ENCODE measurements around the gene ABCG2. TPM values are rescaled to one million over a fixed set of nuclear protein-coding genes. Genes with fewer than 3 reads are reported as not detected.
A peak's percentile ranks its signal among the peaks of the same experiment; 100 is the strongest.

Gene ABCG2
- total RNA-seq, 2 experiments from 2014 or later: 0.35 to 0.55 TPM

DNA sequence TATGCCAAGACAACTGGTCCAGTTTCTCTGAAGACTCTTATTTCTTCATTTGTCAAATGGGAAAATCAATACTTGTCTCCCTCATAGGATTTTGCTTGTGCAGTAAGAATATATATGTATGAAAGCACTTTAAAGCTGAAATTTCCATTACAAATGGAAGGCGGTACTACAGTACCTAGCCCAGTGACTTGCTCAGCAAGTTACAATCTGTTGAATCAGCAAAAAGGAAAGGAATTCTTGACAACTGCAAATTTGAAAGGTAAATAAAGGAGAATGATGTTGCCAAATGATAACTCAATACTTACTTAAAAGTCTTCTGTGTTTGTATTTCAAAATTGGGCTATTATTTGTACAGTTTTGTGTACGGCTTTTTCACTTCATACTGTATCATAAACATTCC lies 79.9 kb downstream of the ABCG2 start:
- Mint-ChIP-seq H3K4me3 (no peak overlapping the region), H3K4me1 (ENCODE audit: low read depth) (no peaks in the 10 kb centered on the region), H3K27me3 (ENCODE audit: low read depth) (peaks cover 2% of the 10 kb centered on the region), H3K27ac (no peak overlapping the region), H3K9me3 (no peaks in the 10 kb centered on the region), H3K36me3 (ENCODE audit: low read depth) (peaks cover 5% of the 10 kb centered on the region)
- DNase-seq: no peak
- CTCF ChIA-PET: no interaction called here
- intact Hi-C loops (cut with micrococcal nuclease): no loop called here

DNA sequence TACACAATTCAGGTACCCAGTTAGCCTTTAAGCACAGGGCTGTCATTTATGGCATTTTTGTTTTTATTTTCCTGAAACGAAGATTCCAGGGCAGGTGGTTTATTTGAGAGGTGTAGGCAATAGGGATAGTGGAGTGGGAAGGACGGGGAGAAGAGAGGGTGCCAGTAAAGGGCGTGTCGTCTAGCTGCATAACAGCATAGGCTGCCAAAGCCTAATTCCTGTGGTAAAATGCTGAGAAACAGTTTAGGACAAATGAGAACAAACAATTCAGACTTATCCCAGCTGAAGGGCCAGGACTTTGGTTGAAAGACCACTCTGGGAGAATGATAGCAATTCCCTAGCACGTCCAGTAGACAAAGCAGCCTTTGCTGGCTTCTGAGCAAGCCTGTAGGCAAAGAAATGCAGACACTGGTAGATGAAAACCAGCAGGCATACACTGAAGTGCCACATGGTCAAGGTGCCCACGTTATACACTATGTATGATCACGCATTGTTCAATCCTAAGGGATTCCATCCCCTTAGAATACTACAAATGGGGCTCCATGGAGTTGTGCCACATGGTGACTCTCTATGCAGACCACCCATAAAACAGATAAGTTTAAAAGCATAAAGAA lies 80.4 kb downstream of the ABCG2 start:
- DNase-seq: no peak
- intact Hi-C loops (cut with micrococcal nuclease): no loop called here
- peaks cover 5% of the 10 kb centered on the region for H3K36me3 Mint-ChIP-seq (ENCODE audit: low read depth)
- CTCF ChIA-PET: no interaction called here
- peaks cover 2% of the 10 kb centered on the region for H3K27me3 Mint-ChIP-seq (ENCODE audit: low read depth)
- no peak overlapping the region for H3K27ac Mint-ChIP-seq
- H3K4me1 Mint-ChIP-seq (ENCODE audit: low read depth): no peaks in the 10 kb centered on the region
- H3K9me3 Mint-ChIP-seq: no peaks in the 10 kb centered on the region
- H3K4me3 Mint-ChIP-seq: no peak overlapping the region

DNA sequence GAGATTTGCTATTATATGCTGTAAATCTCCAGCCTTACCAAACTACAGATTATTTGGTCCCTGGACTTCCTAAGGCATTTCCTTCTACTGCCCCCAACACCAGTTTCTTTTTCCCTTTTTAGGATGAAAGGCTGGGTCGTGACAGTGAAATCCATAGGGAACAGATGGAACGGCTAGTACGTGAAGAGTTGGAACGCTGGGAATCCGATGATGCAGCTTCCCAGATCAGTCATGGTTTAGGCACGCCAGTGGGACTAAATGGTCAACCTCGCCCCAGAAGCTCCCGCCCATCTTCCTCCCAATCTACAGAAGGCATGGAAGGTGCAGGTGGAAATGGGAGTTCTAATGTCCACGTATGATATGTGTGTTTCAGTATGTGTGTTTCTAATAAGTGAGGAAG lies 83.1 kb downstream of the ABCG2 start:
- peaks cover 2% of the 10 kb centered on the region for H3K27me3 Mint-ChIP-seq (ENCODE audit: low read depth)
- no peak overlapping the region for H3K4me3 Mint-ChIP-seq
- DNase-seq: no peak
- no peak overlapping the region for H3K27ac Mint-ChIP-seq
- no peaks in the 10 kb centered on the region for H3K4me1 Mint-ChIP-seq (ENCODE audit: low read depth)
- H3K9me3 Mint-ChIP-seq: peaks cover 7% of the 10 kb centered on the region
- peaks cover 23% of the 10 kb centered on the region for H3K36me3 Mint-ChIP-seq (ENCODE audit: low read depth)
- intact Hi-C loops (cut with micrococcal nuclease): no loop called here
- CTCF ChIA-PET: no interaction called here

DNA sequence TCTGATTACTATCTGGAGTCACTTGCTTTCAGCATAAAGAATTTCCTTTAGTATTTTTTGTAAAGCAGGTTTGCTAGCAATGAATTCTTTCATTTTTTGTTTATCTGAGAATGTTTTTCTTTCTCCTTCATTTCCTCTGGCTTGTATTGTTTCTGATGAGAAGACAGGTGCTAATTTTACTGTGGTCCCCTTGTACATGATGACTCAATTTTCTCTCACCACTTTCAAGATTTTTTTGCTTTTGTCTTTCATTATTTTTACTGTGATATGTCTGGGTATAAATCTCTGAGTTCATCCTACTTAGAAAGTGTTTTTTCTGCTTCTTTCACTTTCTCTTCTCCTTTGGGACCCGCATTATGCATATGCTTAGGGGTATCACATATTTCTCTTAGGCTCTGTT lies 88.4 kb downstream of the ABCG2 start:
- intact Hi-C loops (cut with micrococcal nuclease): no loop called here
- CTCF ChIA-PET: interaction anchor here (0.6 kb wide), 1 partner anchor 876 kb away, joined by 4 read pairs; no protein-coding TSS in a partner anchor
- Mint-ChIP-seq H3K27me3 (ENCODE audit: low read depth) (peaks cover 2% of the 10 kb centered on the region), H3K36me3 (ENCODE audit: low read depth) (peaks cover 39% of the 10 kb centered on the region), H3K27ac (no peak overlapping the region), H3K4me1 (ENCODE audit: low read depth) (no peaks in the 10 kb centered on the region), H3K4me3 (no peak overlapping the region), H3K9me3 (peaks cover 10% of the 10 kb centered on the region)
- DNase-seq: no peak

DNA sequence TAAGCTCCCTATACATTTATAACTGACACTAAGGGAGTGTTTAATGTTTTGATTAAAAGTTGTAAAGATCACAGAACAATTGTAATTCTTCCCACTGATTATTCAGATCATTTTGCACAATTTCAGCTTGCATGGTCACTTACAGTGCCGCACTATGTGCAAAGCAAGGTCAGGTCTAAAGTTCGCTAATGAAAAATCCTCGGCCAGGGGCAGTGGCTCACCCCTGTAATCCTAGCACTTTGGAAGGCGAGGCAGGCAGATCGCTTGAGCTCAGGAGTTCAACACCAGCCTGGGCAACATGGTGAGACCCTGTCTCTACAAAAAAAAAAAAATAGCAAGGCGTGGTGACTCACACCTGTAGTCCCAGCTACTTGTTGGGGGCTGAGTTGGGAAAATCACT lies 94.0 kb downstream of the ABCG2 start:
- CTCF ChIA-PET: interaction anchor here (2.0 kb wide), 1 partner anchor 148 kb away, joined by 6 read pairs; no protein-coding TSS in a partner anchor
- no peak overlapping the region for H3K27ac Mint-ChIP-seq

DNA sequence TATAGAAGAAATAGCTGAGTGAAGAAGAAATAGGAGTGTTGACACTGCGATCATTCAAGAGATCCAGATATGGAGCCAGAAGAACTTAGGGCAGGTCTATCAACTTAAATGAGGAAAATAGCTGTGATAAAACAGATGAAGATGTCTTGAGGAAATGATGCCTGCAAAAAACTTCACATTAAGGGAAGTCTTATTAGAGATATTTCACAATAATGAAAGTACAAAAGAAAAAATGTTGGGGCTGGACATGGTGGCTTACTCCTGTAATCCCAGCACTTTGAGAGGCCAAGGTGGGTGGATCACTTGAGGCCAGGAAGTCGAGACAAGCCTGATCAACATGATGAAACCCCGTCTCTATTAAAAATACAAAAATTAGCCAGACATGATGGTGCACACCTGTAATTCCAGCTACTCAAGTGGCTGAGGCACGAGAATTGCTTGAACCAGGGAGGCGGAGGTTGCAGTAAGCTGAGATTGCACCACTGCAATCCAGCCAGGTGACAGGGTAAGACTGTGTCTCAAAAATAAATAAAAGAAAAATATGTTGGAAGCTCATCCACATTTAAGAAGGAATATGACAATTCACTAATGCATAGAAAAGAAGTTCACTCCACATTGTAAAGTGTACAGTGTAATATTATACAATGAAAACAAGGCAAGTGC lies 94.7 kb downstream of the ABCG2 start:
- CTCF ChIA-PET: interaction anchor here (0.6 to 2.0 kb wide), 4 partner anchors 147 to 567 kb away, joined by 3 to 6 read pairs (median 3); no protein-coding TSS in a partner anchor
- Mint-ChIP-seq H3K4me3 (no peak overlapping the region), H3K27ac (no peak overlapping the region), H3K4me1 (ENCODE audit: low read depth) (no peaks in the 10 kb centered on the region), H3K9me3 (peaks cover 3% of the 10 kb centered on the region), H3K36me3 (ENCODE audit: low read depth) (peaks cover 15% of the 10 kb centered on the region), H3K27me3 (ENCODE audit: low read depth) (no peaks in the 10 kb centered on the region)
- no peak for DNase-seq
- intact Hi-C loops (cut with micrococcal nuclease): no loop called here

More for the DNA sequence above, 94.0 kb downstream of the ABCG2 start:
- Mint-ChIP-seq H3K27me3 (ENCODE audit: low read depth) (no peaks in the 10 kb centered on the region), H3K4me3 (no peak overlapping the region), H3K9me3 (peaks cover 3% of the 10 kb centered on the region), H3K4me1 (ENCODE audit: low read depth) (no peaks in the 10 kb centered on the region), H3K36me3 (ENCODE audit: low read depth) (peaks cover 15% of the 10 kb centered on the region)
- intact Hi-C loops (cut with micrococcal nuclease): no loop called here
- no peak for DNase-seq

DNA sequence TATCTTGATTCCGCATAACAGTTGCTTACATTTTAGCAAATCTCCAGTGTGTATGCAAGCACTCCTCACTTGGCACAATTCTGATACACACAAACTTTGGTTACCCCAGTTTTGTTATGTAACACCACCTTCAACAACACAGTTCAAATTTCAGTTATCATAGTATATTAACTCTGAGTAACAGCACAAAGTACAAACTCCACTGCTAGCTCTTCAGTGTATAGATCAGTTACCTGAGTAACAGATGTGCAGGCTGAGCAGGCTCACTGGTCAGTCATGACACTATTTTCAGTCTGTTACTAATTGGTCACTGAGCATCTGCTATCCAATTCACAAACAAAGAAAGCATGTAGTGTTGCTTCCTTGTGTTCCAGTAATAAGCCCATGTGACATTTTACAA lies 95.6 kb downstream of the ABCG2 start:
- Mint-ChIP-seq H3K4me1 (ENCODE audit: low read depth) (no peaks in the 10 kb centered on the region), H3K27ac (no peak overlapping the region), H3K36me3 (ENCODE audit: low read depth) (peaks cover 11% of the 10 kb centered on the region), H3K9me3 (no peaks in the 10 kb centered on the region), H3K27me3 (ENCODE audit: low read depth) (no peaks in the 10 kb centered on the region), H3K4me3 (no peak overlapping the region)
- no peak for DNase-seq
- intact Hi-C loops (cut with micrococcal nuclease): no loop called here
- CTCF ChIA-PET: interaction anchor here (0.7 to 2.0 kb wide), 3 partner anchors 149 to 566 kb away, joined by 3 to 6 read pairs (median 3); no protein-coding TSS in a partner anchor

DNA sequence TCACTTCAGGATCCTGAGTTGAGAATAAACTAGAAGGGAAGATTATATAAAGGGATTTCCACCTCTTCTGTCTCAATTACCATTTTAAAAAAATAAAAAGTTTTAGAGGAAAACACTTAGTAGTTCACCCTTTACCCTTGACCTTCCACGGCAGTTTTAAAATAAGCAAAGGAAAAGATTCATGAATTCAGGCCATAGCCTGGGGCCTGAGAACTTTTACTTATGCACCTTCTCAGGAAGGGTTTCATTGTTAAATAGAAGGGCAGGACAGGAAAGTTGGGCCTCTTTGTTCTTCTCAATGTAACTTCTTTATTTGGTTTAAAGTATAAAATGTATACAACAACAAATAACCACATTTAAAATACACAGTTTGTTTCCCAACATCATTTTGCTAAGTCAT lies 96.1 kb downstream of the ABCG2 start:
- Mint-ChIP-seq H3K27me3 (ENCODE audit: low read depth) (no peaks in the 10 kb centered on the region), H3K9me3 (no peaks in the 10 kb centered on the region), H3K27ac (no peak overlapping the region), H3K4me3 (no peak overlapping the region), H3K36me3 (ENCODE audit: low read depth) (peaks cover 8% of the 10 kb centered on the region), H3K4me1 (ENCODE audit: low read depth) (no peaks in the 10 kb centered on the region)
- CTCF ChIA-PET: no interaction called here
- no peak for DNase-seq
- intact Hi-C loops (cut with micrococcal nuclease): no loop called here

DNA sequence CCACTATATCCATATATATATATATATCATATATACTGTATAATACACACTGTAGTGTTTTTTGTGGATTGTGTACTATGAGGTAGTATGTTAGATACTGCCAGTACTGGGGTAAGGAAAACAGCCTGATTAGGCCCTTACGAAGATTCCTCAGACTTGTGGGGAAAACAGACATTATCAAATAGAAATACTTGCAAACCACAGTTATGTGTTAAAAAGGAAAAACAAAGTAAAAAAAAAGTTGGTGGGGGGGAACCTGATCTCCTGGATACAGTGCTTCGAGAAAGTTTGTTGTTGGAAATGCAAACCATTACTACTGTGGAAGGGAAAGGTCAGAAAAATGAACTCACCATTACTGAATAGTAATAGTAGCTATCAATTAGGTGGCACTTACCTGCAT lies 98.0 kb downstream of the ABCG2 start:
- Mint-ChIP-seq H3K4me3 (no peak overlapping the region), H3K4me1 (ENCODE audit: low read depth) (no peaks in the 10 kb centered on the region), H3K27ac (no peak overlapping the region), H3K9me3 (no peaks in the 10 kb centered on the region), H3K27me3 (ENCODE audit: low read depth) (no peaks in the 10 kb centered on the region), H3K36me3 (ENCODE audit: low read depth) (peaks cover 2% of the 10 kb centered on the region)
- intact Hi-C loops (cut with micrococcal nuclease): no loop called here
- CTCF ChIA-PET: no interaction called here
- DNase-seq: no peak

DNA sequence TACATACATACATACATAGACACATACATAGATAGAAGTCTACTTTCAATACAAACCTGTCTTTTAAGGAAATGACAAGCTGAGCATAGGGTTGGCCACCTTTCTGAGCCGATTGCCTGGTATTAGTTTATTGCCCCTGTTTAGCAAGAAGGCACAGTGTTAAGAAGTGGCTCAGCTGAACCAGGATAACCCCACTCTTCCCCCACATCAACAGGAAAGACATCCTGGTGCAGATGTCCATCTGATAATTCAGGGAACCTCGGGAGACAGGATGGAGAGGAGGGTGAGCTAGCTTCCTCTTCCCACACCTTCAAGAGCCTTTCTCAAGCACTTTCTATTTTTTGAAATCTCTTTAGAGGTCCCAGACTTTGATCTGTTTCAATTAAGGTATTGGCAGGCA lies 98.7 kb downstream of the ABCG2 start:
- CTCF ChIA-PET: interaction anchor here (1.4 kb wide), 1 partner anchor 26 kb away, joined by 3 read pairs; no protein-coding TSS in a partner anchor
- intact Hi-C loops (cut with micrococcal nuclease): no loop called here
- H3K27ac Mint-ChIP-seq: no peak overlapping the region
- H3K4me3 Mint-ChIP-seq: no peak overlapping the region
- H3K9me3 Mint-ChIP-seq: no peaks in the 10 kb centered on the region
- no peak for DNase-seq
- no peaks in the 10 kb centered on the region for H3K4me1 Mint-ChIP-seq (ENCODE audit: low read depth)
- H3K27me3 Mint-ChIP-seq (ENCODE audit: low read depth): no peaks in the 10 kb centered on the region
- peaks cover 2% of the 10 kb centered on the region for H3K36me3 Mint-ChIP-seq (ENCODE audit: low read depth)

DNA sequence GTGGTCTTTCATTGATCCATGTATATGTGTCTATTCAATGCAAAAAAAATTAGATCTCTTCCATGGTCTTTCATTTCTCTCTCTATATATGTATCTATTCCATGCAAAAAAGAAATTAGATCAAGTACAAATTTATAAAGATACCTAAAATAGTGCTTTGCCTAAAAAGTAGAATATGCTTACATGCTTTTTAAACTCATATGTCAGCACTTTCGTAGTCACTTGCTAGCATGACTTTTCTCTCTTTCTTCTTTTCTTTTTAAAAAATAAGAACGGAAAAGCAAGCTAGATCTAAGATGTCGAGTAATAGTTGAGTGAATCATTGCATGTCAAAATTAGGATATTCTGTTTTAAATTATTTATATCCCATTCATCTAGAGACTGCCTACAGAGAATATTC lies 100.1 kb downstream of the ABCG2 start:
- CTCF ChIA-PET: no interaction called here
- DNase-seq: no peak
- Mint-ChIP-seq H3K4me1 (ENCODE audit: low read depth) (no peaks in the 10 kb centered on the region), H3K4me3 (no peak overlapping the region), H3K27ac (no peak overlapping the region), H3K27me3 (ENCODE audit: low read depth) (no peaks in the 10 kb centered on the region), H3K9me3 (no peaks in the 10 kb centered on the region), H3K36me3 (ENCODE audit: low read depth) (no peaks in the 10 kb centered on the region)
- intact Hi-C loops (cut with micrococcal nuclease): no loop called here

DNA sequence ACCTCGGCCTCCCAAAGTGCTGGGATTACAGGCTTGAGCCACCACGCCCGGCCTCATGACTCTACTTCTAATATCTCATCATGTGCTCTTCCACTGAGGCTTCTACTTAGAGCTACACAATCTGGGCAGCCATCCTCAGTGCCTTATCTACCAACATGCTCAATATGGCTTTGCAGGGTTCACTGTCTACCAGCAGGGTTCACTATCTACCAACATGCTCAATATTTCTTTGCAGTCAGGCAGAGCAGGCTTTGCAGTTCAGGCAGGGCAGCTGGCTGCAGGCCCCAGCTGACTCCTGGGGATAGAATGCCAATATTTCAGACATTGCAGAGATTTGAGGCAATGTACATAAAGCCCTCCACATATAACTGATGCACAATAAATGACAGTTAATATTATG lies 103.5 kb downstream of the ABCG2 start:
- H3K9me3 Mint-ChIP-seq: no peaks in the 10 kb centered on the region
- DNase-seq: peak; percentile 16
- CTCF ChIA-PET: interaction anchor here (2.0 kb wide), 1 partner anchor 157 kb away, joined by 4 read pairs; no protein-coding TSS in a partner anchor
- H3K27ac Mint-ChIP-seq: no peak overlapping the region
- intact Hi-C loops (cut with micrococcal nuclease): loop anchor here (1.0 kb wide), 1 partner anchor 157 kb away; no protein-coding TSS in a partner anchor
- no peaks in the 10 kb centered on the region for H3K4me1 Mint-ChIP-seq (ENCODE audit: low read depth)
- no peaks in the 10 kb centered on the region for H3K36me3 Mint-ChIP-seq (ENCODE audit: low read depth)
- no peak overlapping the region for H3K4me3 Mint-ChIP-seq
- H3K27me3 Mint-ChIP-seq (ENCODE audit: low read depth): no peaks in the 10 kb centered on the region

DNA sequence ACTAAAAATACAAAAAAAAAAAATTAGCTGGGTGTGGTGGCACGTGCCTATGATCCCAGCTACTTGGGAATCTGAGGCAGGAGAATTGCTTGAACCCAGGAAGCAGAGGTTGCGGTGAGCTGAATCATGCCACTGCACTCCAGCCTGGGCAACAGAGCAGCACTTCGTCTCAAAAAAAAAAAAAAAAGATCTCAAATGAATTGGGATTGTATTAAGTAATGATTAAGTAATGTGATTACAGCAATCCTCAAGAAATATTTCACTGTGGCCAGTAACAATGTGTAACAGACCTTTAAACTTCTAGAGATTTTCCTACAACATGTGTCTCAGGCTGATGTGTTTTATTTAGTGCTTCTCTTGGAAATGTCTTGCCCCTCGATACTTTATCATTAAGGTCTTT lies 104.2 kb downstream of the ABCG2 start:
- CTCF ChIA-PET: interaction anchor here (1.2 kb wide), 1 partner anchor 157 kb away, joined by 6 read pairs; no protein-coding TSS in a partner anchor
- Mint-ChIP-seq H3K27me3 (ENCODE audit: low read depth) (no peaks in the 10 kb centered on the region), H3K27ac (no peak overlapping the region), H3K4me3 (no peak overlapping the region), H3K9me3 (no peaks in the 10 kb centered on the region), H3K36me3 (ENCODE audit: low read depth) (no peaks in the 10 kb centered on the region), H3K4me1 (ENCODE audit: low read depth) (no peaks in the 10 kb centered on the region)
- no peak for DNase-seq
- intact Hi-C loops (cut with micrococcal nuclease): no loop called here
